A549 (cell line): ENCODE data around the gene SMCO2. TPM values are rescaled to one million over a fixed set of nuclear protein-coding genes. Genes with fewer than 3 reads are reported as not detected.

Experiments used
- ATAC-seq, 2 experiments: fragments of 200-7000 bp in 1 of 2; fragments of >200 bp in 1 of 2; cut with Nextera tagmentation in 1 of 2; cut with Tn5 transposase in 1 of 2; 3 replicates each; pipeline versions ENCODE4 v1.8.0 to v1.9.1; 2018 to 2020; ENCODE audit warnings: mild to moderate bottlenecking in 1 of 2, moderate library complexity in 1 of 2
- CTCF ChIA-PET: fragments of 300-600 bp; sonication (Branson Sonifier 250); formaldehyde crosslinking; extraction: SDS; loops from one replicate; lab custom pipeline; 2021; ENCODE audit warnings: antibody characterized with exemption, inconsistent platforms; lab: Yijun Ruan, JAX
- POLR2A ChIA-PET: fragments of 350-600 bp; formaldehyde crosslinking; extraction: SDS; loops from one replicate; lab custom pipeline; 2021; ENCODE audit warnings: antibody characterized with exemption, inconsistent platforms; lab: Yijun Ruan, JAX
- DNase-seq, 2 experiments: peaks; one replicate each; pipeline versions ENCODE4 v3.0.0 to v3.0.0-alpha.2; 2011 to 2016; ENCODE audit warnings: low read depth in 1 of 2, low spot score in 1 of 2
- FAIRE-seq: peaks from 2 replicates; lab custom pipeline; 2011; peaks lifted over from hg19 to GRCh38; lab: Jason Lieb, UNC
- H3K27ac ChIP-seq, 2 experiments: fragments of >200 bp; sonication (Bioruptor Twin); formaldehyde crosslinking; 3 replicates each; pipeline ENCODE4 v1.5.1; 2016 to 2017
- H3K4me1 ChIP-seq: fragments of >200 bp; sonication (Bioruptor Twin); formaldehyde crosslinking; 3 replicates; pipeline ENCODE4 v1.6.1; 2016
- H3K4me2 ChIP-seq: fragments of >200 bp; sonication (Bioruptor Twin); formaldehyde crosslinking; 3 replicates; pipeline ENCODE4 v1.6.1; 2016
- H3K4me3 ChIP-seq: fragments of >200 bp; sonication (Bioruptor Twin); formaldehyde crosslinking; 3 replicates; pipeline ENCODE4 v1.5.1; 2016
- H3K9me3 ChIP-seq: fragments of >200 bp; sonication (Bioruptor Twin); formaldehyde crosslinking; 3 replicates; pipeline ENCODE4 v1.6.1; 2016
- CBX2 ChIP-seq: fragments of 200-600 bp; sonication (generic); IDR thresholded peaks from 2 replicates; pipeline ENCODE4 v1.6.1; 2016; ENCODE audit warnings: low read depth, mild to moderate bottlenecking, borderline replicate concordance
- CBX8 ChIP-seq: fragments of 200-600 bp; sonication (generic); IDR thresholded peaks from 2 replicates; pipeline ENCODE4 v1.6.1; 2016
- CHD4 ChIP-seq: fragments of 200-600 bp; sonication (generic); IDR thresholded peaks from 2 replicates; pipeline ENCODE4 v1.6.1; 2016; ENCODE audit warnings: antibody characterized with exemption, mild to moderate bottlenecking, borderline replicate concordance
- ESRRA ChIP-seq: fragments of 150-350 bp; IDR thresholded peaks from 2 replicates; pipeline ENCODE4 v1.6.1; 2014; ENCODE audit warnings: mild to moderate bottlenecking, low read length, borderline replicate concordance
- FOSL2 ChIP-seq, 2 experiments: fragments of 450-650 bp in 1 of 2; fragments of >200 bp in 1 of 2; sonication (Bioruptor Twin) in 1 of 2; formaldehyde crosslinking; IDR thresholded peaks; 2 replicates each; pipeline versions ENCODE4 v1.5.0 to v1.6.1; 2016 to 2020; ENCODE audit warnings: mild to moderate bottlenecking in 1 of 2, moderate library complexity in 1 of 2
- FOXS1 ChIP-seq: fragments of 250-450 bp; sonication (Bioruptor Pico); IDR thresholded peaks from 2 replicates; pipeline ENCODE4 v1.5.0; 2020; ENCODE audit warnings: mild to moderate bottlenecking, moderate library complexity
- GATA3 ChIP-seq: IDR thresholded peaks from 2 replicates; pipeline ENCODE4 v1.6.1; 2012; ENCODE audit warnings: borderline replicate concordance
- HDAC2 ChIP-seq: fragments of 200-600 bp; sonication (generic); IDR thresholded peaks from 2 replicates; pipeline ENCODE4 v1.6.1; 2016
- HOXA7 ChIP-seq: fragments of 250-450 bp; sonication (Bioruptor Pico); IDR thresholded peaks from 2 replicates; pipeline ENCODE4 v1.5.0; 2020; ENCODE audit warnings: mild to moderate bottlenecking, moderate library complexity
- JUN ChIP-seq, 2 experiments: fragments of >200 bp; sonication (Bioruptor Twin); formaldehyde crosslinking; IDR thresholded peaks; 2 replicates in 1 of 2; 3 replicates in 1 of 2; pipeline ENCODE4 v1.6.1; 2016 to 2017
- JUNB ChIP-seq: fragments of >200 bp; sonication (Bioruptor Twin); formaldehyde crosslinking; IDR thresholded peaks from 2 replicates; pipeline ENCODE4 v1.6.1; 2016
- MAFK ChIP-seq: fragments of 450-650 bp; IDR thresholded peaks from 2 replicates; pipeline ENCODE4 v1.6.1; 2014; ENCODE audit not compliant: partially characterized antibody
- NFE2L2 ChIP-seq: fragments of 150-350 bp; conservative IDR thresholded peaks from 2 replicates; pipeline ENCODE4 v1.6.1; 2014; ENCODE audit warnings: low read length
- NPAS2 ChIP-seq: fragments of 250-450 bp; sonication (Bioruptor Pico); IDR thresholded peaks from 2 replicates; pipeline ENCODE4 v1.8.0; 2022; ENCODE audit warnings: mild to moderate bottlenecking, moderate library complexity, borderline replicate concordance
- POLR2A ChIP-seq: IDR thresholded peaks from 2 replicates; pipeline ENCODE4 v1.6.1; 2012; ENCODE audit warnings: mild to moderate bottlenecking, low read length
- POLR2AphosphoS2 ChIP-seq: conservative IDR thresholded peaks from 2 replicates; pipeline ENCODE4 v1.6.1; 2012; ENCODE audit warnings: low read length, improper control_type of control experiment, inconsistent platforms
- ZC3H11A ChIP-seq: fragments of 450-650 bp; IDR thresholded peaks from 2 replicates; pipeline ENCODE4 v1.6.1; 2014; ENCODE audit warnings: antibody characterized with exemption, mild to moderate bottlenecking
- ZSCAN20 ChIP-seq: fragments of 250-450 bp; sonication (Bioruptor Pico); IDR thresholded peaks from 2 replicates; pipeline ENCODE4 v1.8.0; 2022; ENCODE audit warnings: mild to moderate bottlenecking, moderate library complexity
- WGBS: methylation state at CpG from one replicate; pipeline ENCODE4 v1.1.6; 2017; ENCODE audit errors: missing lambda C conversion rate; 5-methylcytosine and 5-hydroxymethylcytosine counted together
- polyA plus RNA-seq, 4 experiments: library from polyadenylated mRNA; depleted of rRNA in 3 of 4; stranded (reverse); fragments of >200 nt; fragmentation: RNase III in 1 of 4; extraction: RNeasy Plus Mini Kit Qiagen cat#74134 plus additional on column Dnase treatment in 1 of 4; gene quantifications; 2 replicates in 3 of 4; 3 replicates in 1 of 4; pipeline ENCODE4 v1.2.3, GENCODE V29; 2011 to 2017
- TF ChIP-seq, protein P1 (sequence below): fragments of 450-650 bp; IDR thresholded peaks from 2 replicates; pipeline ENCODE4 v1.6.1; 2014; ENCODE audit warnings: antibody characterized with exemption
- TF ChIP-seq, protein P2 (sequence below): fragments of 200-600 bp; sonication (generic); IDR thresholded peaks from 2 replicates; pipeline ENCODE4 v1.6.1; 2016; ENCODE audit warnings: antibody characterized with exemption, mild to moderate bottlenecking, moderate library complexity

Gene SMCO2
- polyA plus RNA-seq, 2 of the 4 experiments (the other 2 are of a cell fraction) = 0.14 to 0.28 TPM

DNA sequence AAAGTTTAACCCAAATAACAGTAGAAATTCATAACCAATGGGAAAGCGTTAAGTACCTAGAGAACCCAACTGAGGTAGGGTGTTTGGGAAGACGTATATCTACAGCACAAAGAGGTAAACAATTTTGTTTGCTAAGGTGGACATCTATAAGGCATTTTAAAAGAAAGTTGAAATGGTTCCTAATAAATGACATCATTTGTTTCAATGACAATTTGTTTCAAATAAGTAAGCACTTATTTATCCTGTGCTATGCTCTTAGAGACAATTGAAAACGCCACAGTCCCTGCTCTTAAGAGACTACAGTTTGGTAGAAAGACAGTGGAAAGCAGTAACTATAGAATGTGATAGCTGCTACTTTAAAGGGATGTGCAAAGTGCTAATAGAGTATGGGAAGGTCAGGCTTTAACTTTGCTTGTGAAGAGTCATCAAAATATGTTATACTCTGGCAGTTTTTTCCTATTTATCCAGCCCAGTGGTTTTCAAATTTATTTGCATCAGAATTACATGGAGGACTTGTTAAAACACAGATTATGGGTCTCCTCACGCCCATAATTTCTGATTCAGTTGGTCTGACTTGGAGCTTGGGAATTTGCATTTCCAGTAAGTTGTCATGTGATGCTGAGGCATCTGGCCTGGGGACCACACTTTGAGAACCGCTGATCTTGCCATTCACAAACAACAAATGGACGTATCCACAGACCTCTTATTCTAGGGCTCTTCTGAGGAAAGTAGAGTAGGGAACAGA, 19.6 kb upstream of the SMCO2 start (continued):
- no peak for TF ChIP-seq JUN (IDR thresholded peaks at IDR 0.05)

DNA sequence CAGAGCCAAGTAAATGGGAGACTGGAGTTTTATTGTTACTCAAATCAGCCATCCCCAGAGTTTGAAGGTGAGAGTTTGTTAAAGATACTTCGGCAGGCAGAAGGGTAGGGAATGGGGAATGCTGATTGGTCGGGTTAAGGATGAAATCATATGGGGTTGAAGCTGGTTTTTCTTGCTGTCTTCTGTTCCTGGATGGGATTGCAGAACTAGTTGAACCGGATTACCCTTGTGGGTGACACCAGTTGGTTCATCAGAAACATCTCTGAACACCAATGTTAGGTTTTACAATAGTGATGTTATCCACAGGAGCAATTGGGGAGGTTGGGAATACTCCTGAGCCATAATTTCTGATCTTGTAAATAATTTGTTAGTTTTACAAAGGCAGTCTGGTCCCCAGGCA, 18.7 kb upstream of the SMCO2 start:
- 58% methylated on average over 3 of the region's 3 CpGs for WGBS
- DNase-seq (no peak), ATAC-seq (no peak), FAIRE-seq (no peak)
- H3K9me3 ChIP-seq = no peaks in the 10 kb centered on the region
- H3K4me2 ChIP-seq = no peak overlapping the region
- POLR2A ChIA-PET = no interaction called here
- CTCF ChIA-PET = no interaction called here
- no peaks in the 10 kb centered on the region for H3K4me1 ChIP-seq
- TF ChIP-seq NPAS2 (CRISPR knock-in tag) = no peak
- TF ChIP-seq CHD4 = no peak
- TF ChIP-seq NFE2L2 = no peak
- TF ChIP-seq HOXA7 (CRISPR knock-in tag) = no peak
- TF ChIP-seq HDAC2 = no peak
- TF ChIP-seq, protein P1, sequence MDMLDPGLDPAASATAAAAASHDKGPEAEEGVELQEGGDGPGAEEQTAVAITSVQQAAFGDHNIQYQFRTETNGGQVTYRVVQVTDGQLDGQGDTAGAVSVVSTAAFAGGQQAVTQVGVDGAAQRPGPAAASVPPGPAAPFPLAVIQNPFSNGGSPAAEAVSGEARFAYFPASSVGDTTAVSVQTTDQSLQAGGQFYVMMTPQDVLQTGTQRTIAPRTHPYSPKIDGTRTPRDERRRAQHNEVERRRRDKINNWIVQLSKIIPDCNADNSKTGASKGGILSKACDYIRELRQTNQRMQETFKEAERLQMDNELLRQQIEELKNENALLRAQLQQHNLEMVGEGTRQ = no peak
- TF ChIP-seq POLR2AphosphoS2 = no peak
- TF ChIP-seq ZC3H11A = no peak
- no peak for TF ChIP-seq FOXS1 (CRISPR knock-in tag)
- TF ChIP-seq POLR2A = no peak
- no peak for TF ChIP-seq ZSCAN20 (CRISPR knock-in tag)
- TF ChIP-seq, protein P2, sequence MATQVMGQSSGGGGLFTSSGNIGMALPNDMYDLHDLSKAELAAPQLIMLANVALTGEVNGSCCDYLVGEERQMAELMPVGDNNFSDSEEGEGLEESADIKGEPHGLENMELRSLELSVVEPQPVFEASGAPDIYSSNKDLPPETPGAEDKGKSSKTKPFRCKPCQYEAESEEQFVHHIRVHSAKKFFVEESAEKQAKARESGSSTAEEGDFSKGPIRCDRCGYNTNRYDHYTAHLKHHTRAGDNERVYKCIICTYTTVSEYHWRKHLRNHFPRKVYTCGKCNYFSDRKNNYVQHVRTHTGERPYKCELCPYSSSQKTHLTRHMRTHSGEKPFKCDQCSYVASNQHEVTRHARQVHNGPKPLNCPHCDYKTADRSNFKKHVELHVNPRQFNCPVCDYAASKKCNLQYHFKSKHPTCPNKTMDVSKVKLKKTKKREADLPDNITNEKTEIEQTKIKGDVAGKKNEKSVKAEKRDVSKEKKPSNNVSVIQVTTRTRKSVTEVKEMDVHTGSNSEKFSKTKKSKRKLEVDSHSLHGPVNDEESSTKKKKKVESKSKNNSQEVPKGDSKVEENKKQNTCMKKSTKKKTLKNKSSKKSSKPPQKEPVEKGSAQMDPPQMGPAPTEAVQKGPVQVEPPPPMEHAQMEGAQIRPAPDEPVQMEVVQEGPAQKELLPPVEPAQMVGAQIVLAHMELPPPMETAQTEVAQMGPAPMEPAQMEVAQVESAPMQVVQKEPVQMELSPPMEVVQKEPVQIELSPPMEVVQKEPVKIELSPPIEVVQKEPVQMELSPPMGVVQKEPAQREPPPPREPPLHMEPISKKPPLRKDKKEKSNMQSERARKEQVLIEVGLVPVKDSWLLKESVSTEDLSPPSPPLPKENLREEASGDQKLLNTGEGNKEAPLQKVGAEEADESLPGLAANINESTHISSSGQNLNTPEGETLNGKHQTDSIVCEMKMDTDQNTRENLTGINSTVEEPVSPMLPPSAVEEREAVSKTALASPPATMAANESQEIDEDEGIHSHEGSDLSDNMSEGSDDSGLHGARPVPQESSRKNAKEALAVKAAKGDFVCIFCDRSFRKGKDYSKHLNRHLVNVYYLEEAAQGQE = no peak
- TF ChIP-seq MAFK = no peak
- TF ChIP-seq GATA3 = no peak
- no peak for TF ChIP-seq ESRRA
- no peak for TF ChIP-seq JUNB
- no peak for TF ChIP-seq CBX2
- H3K27ac ChIP-seq = no peak overlapping the region
- no peak overlapping the region for H3K4me3 ChIP-seq

DNA sequence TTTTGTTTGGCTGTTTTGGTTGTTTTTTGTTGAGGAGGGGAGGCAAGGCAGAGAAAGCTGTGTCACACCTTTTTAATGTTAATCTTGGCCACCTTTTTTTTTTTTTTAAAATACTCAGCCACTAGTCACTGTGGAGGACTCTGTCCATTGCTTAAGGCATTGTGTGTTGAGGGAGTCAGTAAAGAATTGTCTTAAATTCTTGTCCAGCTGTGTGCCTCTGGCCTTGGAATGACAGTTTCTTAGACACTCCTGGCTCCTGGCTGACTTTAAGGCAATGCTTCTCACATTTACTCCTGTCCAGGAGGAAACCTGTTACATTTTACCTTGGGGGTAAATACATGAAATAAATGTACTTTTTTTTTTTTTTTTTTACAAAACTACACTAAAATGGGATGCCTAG, 18.1 kb upstream of the SMCO2 start:
- Histone ChIP-seq H3K27ac (no peak overlapping the region), H3K9me3 (no peaks in the 10 kb centered on the region), H3K4me1 (no peaks in the 10 kb centered on the region), H3K4me2 (no peak overlapping the region), H3K4me3 (no peak overlapping the region)
- no peak for ATAC-seq
- POLR2A ChIA-PET = no interaction called here
- CTCF ChIA-PET = no interaction called here
- TF ChIP-seq FOSL2 (IDR thresholded peaks at IDR 0.05) (no peak), FOSL2 (CRISPR knock-in tag; IDR thresholded peaks at IDR 0.05) (no peak), CBX8 (no peak)
- DNase-seq = no peak
- no peak for FAIRE-seq
